A673 (cell line): Measurements from ENCODE around the gene TNFAIP6. TPM values are rescaled to one million over a fixed set of nuclear protein-coding genes. Genes with fewer than 3 reads are reported as not detected.

Experiments
- BruUV-seq: library from RNA; stranded (reverse); fragments of 400-500 nt; replicated peaks from 2 replicates; lab custom pipeline; 2021; lab: Mats Ljungman, UMichigan
- CTCF ChIA-PET: fragments of 300-600 bp; sonication (Branson Sonifier 250); formaldehyde crosslinking; loops from one replicate; lab custom pipeline; 2022; ENCODE audit warnings: antibody characterized with exemption; lab: Charles Lee
- POLR2A ChIA-PET: fragments of 300-600 bp; sonication (Branson Sonifier 250); formaldehyde crosslinking; loops from one replicate; lab custom pipeline; 2022; ENCODE audit warnings: antibody characterized with exemption; ENCODE audit not compliant: low non-redundant PET; lab: Charles Lee
- DNase-seq: peaks from one replicate; pipeline ENCODE4 v3.0.0-alpha.2; 2015; ENCODE audit warnings: low spot score
- H3K27ac ChIP-seq: fragments of 200-600 bp; sonication (generic); 2 replicates; pipeline ENCODE4 v1.5.1; 2016; ENCODE audit warnings: mixed run types, low read depth, mild to moderate bottlenecking, mixed read lengths, antibody characterized with exemption, low read length; ENCODE audit not compliant: poor library complexity, severe bottlenecking
- H3K27me3 ChIP-seq: fragments of 200-600 bp; sonication (generic); replicated peaks from 2 replicates; pipeline ENCODE4 v1.6.1; 2017; ENCODE audit warnings: mixed run types, low read depth, mild to moderate bottlenecking, mixed read lengths, antibody characterized with exemption, low read length; ENCODE audit not compliant: insufficient read depth, poor library complexity
- H3K36me3 ChIP-seq: fragments of 200-600 bp; sonication (generic); 2 replicates; pipeline ENCODE4 v1.6.1; 2016; ENCODE audit warnings: mixed run types, mild to moderate bottlenecking, mixed read lengths, antibody characterized with exemption, low read length; ENCODE audit not compliant: insufficient read depth, poor library complexity, severe bottlenecking
- H3K4me1 ChIP-seq: fragments of 200-600 bp; sonication (generic); 2 replicates; pipeline ENCODE4 v1.6.1; 2017; ENCODE audit warnings: mixed run types, mild to moderate bottlenecking, mixed read lengths, antibody characterized with exemption, low read length; ENCODE audit not compliant: insufficient read depth, poor library complexity, severe bottlenecking
- H3K4me3 ChIP-seq: fragments of 200-600 bp; sonication (generic); 2 replicates; pipeline ENCODE4 v1.5.1; 2016; ENCODE audit warnings: low read depth, mixed run types, mild to moderate bottlenecking, mixed read lengths, low read length; ENCODE audit not compliant: poor library complexity, severe bottlenecking
- H3K9me3 ChIP-seq: fragments of 200-600 bp; sonication (generic); 2 replicates; pipeline ENCODE4 v1.6.1; 2016; ENCODE audit warnings: mixed run types, low read depth, mild to moderate bottlenecking, mixed read lengths, antibody characterized with exemption, low read length; ENCODE audit not compliant: poor library complexity, severe bottlenecking
- CTCF ChIP-seq: fragments of 300-800, 200-600 bp; sonication (generic); conservative IDR thresholded peaks from 2 replicates; pipeline ENCODE4 v1.5.1; 2017; ENCODE audit warnings: low read depth, mild to moderate bottlenecking, antibody characterized with exemption, low read length, moderate library complexity, mixed read lengths
- EZH2 ChIP-seq: fragments of 200-600 bp; sonication (generic); IDR thresholded peaks from 2 replicates; pipeline ENCODE4 v1.6.1; 2017; ENCODE audit warnings: borderline replicate concordance, low read depth, mild to moderate bottlenecking, mixed read lengths, antibody characterized with exemption, low read length; ENCODE audit not compliant: poor library complexity, severe bottlenecking
- intact Hi-C: fragments of 100-400 bp; cut with micrococcal nuclease; formaldehyde crosslinking; loops from one replicate; pipeline ENCODE4 v1.10.0; 2022; ENCODE audit not compliant: unreplicated experiment
- total RNA-seq: library from RNA; stranded (reverse); gene quantifications from 2 replicates; pipeline ENCODE4 v1.2.3, GENCODE V29; 2021

TNFAIP6 gene
- total RNA-seq, 1 experiment from 2014 or later, result 123 TPM

DNA sequence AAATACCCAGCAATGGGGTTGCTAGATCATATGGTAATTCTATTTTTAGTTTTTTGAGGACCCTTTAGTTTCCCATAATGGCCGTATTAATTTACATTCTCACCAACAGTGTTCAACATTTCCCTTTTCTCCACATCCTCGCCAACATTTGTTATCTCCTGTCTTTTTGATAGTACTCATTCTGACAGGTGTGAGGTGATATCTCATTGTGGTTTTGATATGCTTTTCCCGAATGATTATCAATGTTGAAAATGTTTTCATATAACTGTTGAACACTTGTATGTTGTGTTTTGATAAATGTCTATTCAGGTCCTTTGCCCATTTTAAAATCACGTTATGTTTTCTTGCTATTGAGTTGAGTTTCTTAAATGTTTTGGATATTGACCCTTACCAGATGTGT lies 46.5 kb downstream of the TNFAIP6 start:
- no peaks in the 10 kb centered on the region for H3K9me3 ChIP-seq
- no peak for DNase-seq
- no peak overlapping the region for H3K27ac ChIP-seq
- no peaks in the 10 kb centered on the region for H3K4me1 ChIP-seq
- intact Hi-C loops, result no loop called here
- ChIA-PET POLR2A (interaction anchor here (0.6 kb wide), 1 partner anchor 22 kb away, joined by 4 read pairs; no protein-coding TSS in a partner anchor), CTCF (no interaction called here)
- H3K36me3 ChIP-seq, result no peaks in the 10 kb centered on the region
- no peaks in the 10 kb centered on the region for H3K27me3 ChIP-seq
- TF ChIP-seq EZH2, result no peak
- no peak for TF ChIP-seq CTCF
- no peak overlapping the region for H3K4me3 ChIP-seq
- no TSS peak for BruUV-seq

GRCh38 chr2:151405376-151405775 lies 48.0 kb downstream of the TNFAIP6 start:
- intact Hi-C loops, result no loop called here
- CTCF ChIA-PET, result no interaction called here
- TF ChIP-seq CTCF (no peak), EZH2 (no peak)
- Histone ChIP-seq H3K27ac (no peak overlapping the region), H3K27me3 (no peaks in the 10 kb centered on the region), H3K4me3 (no peak overlapping the region), H3K4me1 (no peaks in the 10 kb centered on the region), H3K36me3 (no peaks in the 10 kb centered on the region), H3K9me3 (no peaks in the 10 kb centered on the region)
- DNase-seq, result no peak
- BruUV-seq, result no TSS peak
- POLR2A ChIA-PET, result no interaction called here

- Histone ChIP-seq H3K27me3 (no peaks in the 10 kb centered on the region), H3K27ac (no peak overlapping the region), H3K36me3 (peaks cover 12% of the 10 kb centered on the region), H3K9me3 (no peaks in the 10 kb centered on the region), H3K4me3 (no peak overlapping the region), H3K4me1 (peaks cover 7% of the 10 kb centered on the region)
- POLR2A ChIA-PET, result no interaction called here
- TF ChIP-seq EZH2 (no peak), CTCF (no peak)
- DNase-seq, result no peak
- no TSS peak for BruUV-seq
- intact Hi-C loops, result no loop called here
- CTCF ChIA-PET, result no interaction called here
Observed at GRCh38 chr2:151407281-151407680, 49.9 kb downstream of the TNFAIP6 start.
